Panc1 (cell line): ENCODE data around the gene SLAMF7. TPM values are rescaled to one million over a fixed set of nuclear protein-coding genes. Genes with fewer than 3 reads are reported as not detected.

Experiments
- ATAC-seq: fragments of 200-7000 bp; cut with Tn5 transposase; 2 replicates; pipeline ENCODE4 v1.9.1; 2020; ENCODE audit warnings: mild to moderate bottlenecking, moderate library complexity
- BruUV-seq: library from RNA; stranded (reverse); fragments of 400-500 nt; replicated peaks from 2 replicates; lab custom pipeline; 2021; lab: Mats Ljungman, UMichigan
- CTCF ChIA-PET: fragments of 300-600 bp; sonication (Branson Sonifier 250); formaldehyde crosslinking; loops from one replicate; lab custom pipeline; 2022; ENCODE audit warnings: antibody characterized with exemption; lab: Charles Lee
- POLR2A ChIA-PET: fragments of 300-600 bp; sonication (Branson Sonifier 250); formaldehyde crosslinking; loops from one replicate; lab custom pipeline; 2022; ENCODE audit warnings: antibody characterized with exemption; lab: Charles Lee
- DNase-seq: peaks from one replicate; pipeline ENCODE4 v3.0.0-alpha.2; 2010; ENCODE audit warnings: low read depth, low spot score
- H3K27ac ChIP-seq: 2 replicates; pipeline ENCODE4 v1.5.1; 2011; ENCODE audit warnings: mild to moderate bottlenecking, low read length, inconsistent platforms
- H3K27me3 ChIP-seq: fragments of 200-500 bp; sonication (Bioruptor generic); 2 replicates; pipeline ENCODE4 v1.6.0; 2014; ENCODE audit warnings: low read length, inconsistent platforms; ENCODE audit not compliant: control insufficient read depth, insufficient read depth
- H3K36me3 ChIP-seq: fragments of 200-500 bp; sonication (Bioruptor generic); 2 replicates; pipeline ENCODE4 v1.5.1; 2014; ENCODE audit warnings: inconsistent platforms, mild to moderate bottlenecking, low read length, moderate library complexity; ENCODE audit not compliant: control insufficient read depth, insufficient read depth
- H3K4me1 ChIP-seq: 2 replicates; pipeline ENCODE4 v1.5.1; 2011; ENCODE audit warnings: inconsistent platforms, mild to moderate bottlenecking, low read length, moderate library complexity; ENCODE audit not compliant: control insufficient read depth, insufficient read depth
- H3K4me3 ChIP-seq, 2 experiments: 2 replicates each; pipeline ENCODE4 v1.5.1; 2011 to 2012; ENCODE audit warnings: low read depth in 2 of 2, low read length in 2 of 2, mild to moderate bottlenecking in 2 of 2, inconsistent platforms in 1 of 2, moderate library complexity in 1 of 2
- H3K9me3 ChIP-seq: fragments of 200-500 bp; sonication (Bioruptor generic); 2 replicates; pipeline ENCODE4 v1.5.1; 2014; ENCODE audit warnings: low read depth, mild to moderate bottlenecking, inconsistent platforms, low read length, moderate library complexity; ENCODE audit not compliant: control insufficient read depth, insufficient read depth
- CTCF ChIP-seq: fragments of 450-650 bp; IDR thresholded peaks from 2 replicates; pipeline ENCODE4 v1.5.1; 2017; ENCODE audit warnings: mild to moderate bottlenecking
- POLR2AphosphoS5 ChIP-seq: IDR thresholded peaks from 2 replicates; pipeline ENCODE4 v1.6.1; 2012; ENCODE audit warnings: mild to moderate bottlenecking, low read depth, low read length, moderate library complexity
- REST ChIP-seq, 2 experiments: IDR thresholded peaks; 2 replicates each; pipeline ENCODE4 v1.6.1; 2011 to 2012; ENCODE audit warnings: low read depth in 2 of 2, control low read depth in 1 of 2, low read length in 1 of 2, mild to moderate bottlenecking in 1 of 2, moderate library complexity in 1 of 2; ENCODE audit not compliant: insufficient read depth in 1 of 2
- SIN3A ChIP-seq: IDR thresholded peaks from 2 replicates; pipeline ENCODE4 v1.6.1; 2012; ENCODE audit warnings: low read depth, mild to moderate bottlenecking, low read length, moderate library complexity, borderline replicate concordance; ENCODE audit not compliant: insufficient read depth
- TCF7L2 ChIP-seq: IDR thresholded peaks from 2 replicates; pipeline ENCODE4 v1.6.1; 2011; ENCODE audit warnings: mild to moderate bottlenecking, low read depth, low read length, inconsistent platforms
- in situ Hi-C: cut with HindIII; loops from 2 replicates; pipeline ENCODE4 v1.10.0; 2016; ENCODE audit warnings: low sequenced_read_pairs, low pct_unique_long_range_greater_than_20kb
- intact Hi-C: fragments of 100-400 bp; cut with micrococcal nuclease; formaldehyde crosslinking; loops from one replicate; pipeline ENCODE4 v1.10.0; 2022; ENCODE audit not compliant: unreplicated experiment
- total RNA-seq: library from RNA; stranded (reverse); gene quantifications from one replicate; pipeline ENCODE4 v1.2.1, GENCODE V29; 2021; ENCODE audit not compliant: unreplicated experiment

The SLAMF7 gene
- total RNA-seq, 1 experiment from 2014 or later: 0.21 TPM

- H3K27ac ChIP-seq: no peak overlapping the region
- intact Hi-C loops (no loop called here), in situ Hi-C loops (no loop called here)
- POLR2A ChIA-PET: no interaction called here
- no peaks in the 10 kb centered on the region for H3K4me1 ChIP-seq
- DNase-seq (no peak), ATAC-seq (no peak)
- no peak overlapping the region for H3K4me3 ChIP-seq
- no peaks in the 10 kb centered on the region; the same call in 1 of the 2 replicates for H3K27me3 ChIP-seq
- no peaks in the 10 kb centered on the region for H3K36me3 ChIP-seq
- no peak for TF ChIP-seq SIN3A
- TF ChIP-seq REST (IDR thresholded peaks at IDR 0.05; ENCODE audit: insufficient read depth in 1 of 2, low read depth in 2 of 2, low read length in 1 of 2): no peak
- no peak for TF ChIP-seq CTCF
- no peak for TF ChIP-seq POLR2AphosphoS5
- no peak for TF ChIP-seq TCF7L2
- H3K9me3 ChIP-seq: no peaks in the 10 kb centered on the region
- no TSS peak for BruUV-seq
- CTCF ChIA-PET: no interaction called here
These were observed 20.7 kb downstream of the SLAMF7 start for GRCh38 chr1:160759740-160760139.

- POLR2A ChIA-PET: no interaction called here
- no TSS peak for BruUV-seq
- in situ Hi-C loops: no loop called here
- Histone ChIP-seq H3K9me3 (no peaks in the 10 kb centered on the region), H3K27ac (no peak overlapping the region), H3K36me3 (no peaks in the 10 kb centered on the region), H3K27me3 (no peaks in the 10 kb centered on the region; the same call in 1 of the 2 replicates), H3K4me3 (no peak overlapping the region), H3K4me1 (no peaks in the 10 kb centered on the region)
- ATAC-seq (no peak), DNase-seq (no peak)
- intact Hi-C loops: no loop called here
- CTCF ChIA-PET: no interaction called here
- TF ChIP-seq TCF7L2 (no peak), REST (IDR thresholded peaks at IDR 0.05; ENCODE audit: insufficient read depth in 1 of 2, low read depth in 2 of 2, low read length in 1 of 2) (no peak), POLR2AphosphoS5 (no peak)
These were observed 22.0 kb downstream of the SLAMF7 start for GRCh38 chr1:160761046-160761445.
